Cardiac fibroblast (primary cell): ENCODE results near the gene SH2D4B.

ENCODE experiments used
- DNase-seq, 2 donors: peaks; one replicate each; pipeline versions ENCODE4 v3.0.0 to v3.0.0-alpha.2; 2010; ENCODE audit warnings: low read depth in 2 of 2
- H3K4me3 ChIP-seq, 2 donors: replicated peaks in 1 of 2; 1 replicate in 1 of 2; 2 replicates in 1 of 2; pipeline ENCODE4 v1.5.1; 2011; ENCODE audit warnings: low read depth in 2 of 2, low read length in 2 of 2, mild to moderate bottlenecking in 2 of 2, moderate library complexity in 1 of 2
- TF ChIP-seq, protein P1 (sequence below): IDR thresholded peaks from one replicate; pipeline ENCODE4 v1.5.1; 2011; ENCODE audit warnings: low read depth, mild to moderate bottlenecking, low read length, inconsistent platforms

The SH2D4B gene

DNA sequence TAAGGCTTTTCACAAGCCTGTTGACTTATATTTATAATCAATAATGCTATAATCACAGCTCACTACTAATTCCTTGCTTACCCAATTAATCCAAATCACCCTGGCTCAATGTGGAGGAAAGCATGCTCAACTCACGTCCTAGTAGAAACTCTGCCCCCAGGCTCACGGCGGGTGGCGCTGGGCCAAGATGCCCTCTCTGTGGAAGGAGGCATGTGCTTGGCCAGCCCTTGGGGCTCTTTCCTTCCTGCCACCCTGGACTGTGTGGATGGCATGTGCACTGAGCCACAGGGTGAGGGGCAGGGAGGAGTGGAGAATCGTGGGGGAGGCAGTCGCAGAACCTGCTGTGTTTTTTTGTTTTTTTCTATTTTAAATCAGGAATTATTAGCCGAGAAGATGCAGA is 96.2 kb downstream of the SH2D4B start:
- no peak for DNase-seq
- H3K4me3 ChIP-seq, result no peak overlapping the region
- TF ChIP-seq, protein P1, sequence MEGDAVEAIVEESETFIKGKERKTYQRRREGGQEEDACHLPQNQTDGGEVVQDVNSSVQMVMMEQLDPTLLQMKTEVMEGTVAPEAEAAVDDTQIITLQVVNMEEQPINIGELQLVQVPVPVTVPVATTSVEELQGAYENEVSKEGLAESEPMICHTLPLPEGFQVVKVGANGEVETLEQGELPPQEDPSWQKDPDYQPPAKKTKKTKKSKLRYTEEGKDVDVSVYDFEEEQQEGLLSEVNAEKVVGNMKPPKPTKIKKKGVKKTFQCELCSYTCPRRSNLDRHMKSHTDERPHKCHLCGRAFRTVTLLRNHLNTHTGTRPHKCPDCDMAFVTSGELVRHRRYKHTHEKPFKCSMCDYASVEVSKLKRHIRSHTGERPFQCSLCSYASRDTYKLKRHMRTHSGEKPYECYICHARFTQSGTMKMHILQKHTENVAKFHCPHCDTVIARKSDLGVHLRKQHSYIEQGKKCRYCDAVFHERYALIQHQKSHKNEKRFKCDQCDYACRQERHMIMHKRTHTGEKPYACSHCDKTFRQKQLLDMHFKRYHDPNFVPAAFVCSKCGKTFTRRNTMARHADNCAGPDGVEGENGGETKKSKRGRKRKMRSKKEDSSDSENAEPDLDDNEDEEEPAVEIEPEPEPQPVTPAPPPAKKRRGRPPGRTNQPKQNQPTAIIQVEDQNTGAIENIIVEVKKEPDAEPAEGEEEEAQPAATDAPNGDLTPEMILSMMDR, result no peak

DNA sequence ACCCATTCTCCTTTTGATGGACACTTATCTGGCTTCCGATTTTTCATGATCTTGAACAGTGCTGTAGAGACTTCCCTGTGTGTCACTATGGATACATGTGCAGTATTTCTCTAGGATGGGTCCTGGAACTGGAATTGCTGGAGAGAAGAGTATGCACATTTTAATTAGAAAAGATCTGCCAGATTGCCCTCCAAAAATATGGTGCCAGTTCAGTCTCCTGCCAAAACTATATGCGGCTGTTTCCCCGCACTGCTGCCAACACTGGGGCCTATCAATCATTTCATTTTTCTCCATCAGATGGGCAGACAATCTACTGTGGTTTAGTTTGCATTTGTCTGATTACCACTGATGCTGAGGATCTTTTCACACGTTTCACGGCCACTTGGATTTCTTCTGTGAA is 105.0 kb downstream of the SH2D4B start:
- TF ChIP-seq, protein P1, result no peak
- no peak for DNase-seq
- H3K4me3 ChIP-seq, result no peak overlapping the region

DNA sequence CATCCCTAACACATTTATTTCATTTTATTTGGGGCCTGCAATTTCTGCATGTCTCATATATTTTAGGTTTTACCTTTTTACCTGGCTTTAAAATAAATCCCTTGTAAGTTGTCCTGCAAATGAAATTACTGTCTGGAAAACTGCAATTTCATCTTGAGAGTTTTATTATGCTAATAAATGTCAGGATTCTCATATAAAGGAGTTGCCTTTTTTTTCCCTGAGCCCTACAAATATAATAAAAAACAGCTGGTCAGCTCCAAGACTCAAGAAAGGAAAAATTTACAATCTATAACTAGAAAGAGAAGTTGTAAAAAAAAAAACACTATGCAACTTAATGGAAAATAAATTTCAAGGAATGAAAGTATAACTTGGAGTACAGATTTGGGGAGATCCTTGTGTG is 108.7 kb downstream of the SH2D4B start:
- no peak overlapping the region for H3K4me3 ChIP-seq
- TF ChIP-seq, protein P1, result no peak
- DNase-seq, result no peak

DNA sequence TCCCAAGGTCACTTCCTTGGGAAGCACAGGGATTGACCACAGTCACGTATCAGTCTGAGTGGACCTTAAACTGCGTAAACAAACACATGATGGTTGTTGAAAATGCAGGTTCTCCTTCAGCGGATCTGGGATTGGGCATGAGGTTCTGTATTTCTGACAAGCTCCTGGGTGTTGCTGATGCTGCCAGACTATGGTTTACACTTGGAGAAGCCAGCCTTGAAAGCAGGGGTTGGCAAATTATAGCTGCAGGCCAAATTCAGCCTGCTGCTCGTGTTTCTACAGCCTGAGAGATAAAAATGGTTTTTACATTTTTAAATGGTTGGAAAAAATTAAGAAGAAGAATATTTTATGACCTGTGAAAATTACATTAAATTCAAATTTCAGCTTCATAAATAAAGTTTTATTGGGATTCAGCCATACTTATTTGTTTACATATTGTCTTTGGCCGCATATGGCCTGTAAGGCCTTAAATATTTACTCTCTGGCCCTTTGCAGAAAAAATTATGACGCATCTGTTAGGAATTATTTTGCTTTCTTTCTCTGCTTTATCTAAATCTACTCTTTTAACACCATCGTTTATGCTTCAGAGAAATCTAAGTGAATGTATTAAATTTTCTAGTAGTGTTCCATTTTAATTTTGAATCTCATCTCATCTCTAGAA is 109.6 kb downstream of the SH2D4B start:
- DNase-seq, result no peak
- no peak overlapping the region for H3K4me3 ChIP-seq
- TF ChIP-seq, protein P1, result no peak

DNA sequence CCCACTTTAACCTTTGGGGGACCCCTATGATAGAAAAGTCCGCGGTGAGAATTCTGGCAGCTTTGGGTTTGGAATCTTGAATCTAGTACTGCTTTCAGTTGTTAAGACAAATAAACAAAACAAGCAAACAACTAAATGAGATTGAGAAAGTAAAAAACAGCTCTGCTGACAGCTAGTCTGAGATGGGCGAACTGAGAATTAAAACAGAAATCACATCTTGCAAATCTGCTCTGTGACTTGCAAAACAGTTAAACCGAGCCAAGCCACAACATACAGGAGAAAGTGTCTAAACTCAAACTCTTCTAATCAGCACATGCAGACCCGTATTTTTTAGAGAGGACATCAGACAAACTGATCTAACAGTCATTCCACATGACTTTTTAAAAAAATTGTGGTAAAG is 110.4 kb downstream of the SH2D4B start:
- H3K4me3 ChIP-seq, result no peak overlapping the region
- no peak for DNase-seq
- TF ChIP-seq, protein P1, result no peak

DNA sequence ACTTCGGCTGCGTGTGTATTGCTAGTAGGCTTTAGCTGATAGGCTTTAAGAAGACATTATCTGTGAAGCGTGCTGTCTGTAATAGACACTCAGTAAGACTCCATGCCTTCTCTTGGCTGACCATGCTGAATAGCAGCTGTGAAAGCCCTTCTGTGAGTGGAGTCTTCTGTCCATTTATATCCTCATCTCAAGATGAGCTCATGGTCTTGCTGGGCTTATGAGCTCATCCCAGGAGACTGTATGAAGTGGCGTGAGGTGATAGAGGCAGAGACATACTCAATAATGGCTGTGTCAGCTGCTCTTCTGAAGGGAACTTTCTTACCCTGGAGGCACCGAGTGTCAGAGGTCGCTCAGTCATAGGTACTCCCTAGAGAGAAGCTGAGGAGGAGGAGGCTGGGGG is 111.5 kb downstream of the SH2D4B start:
- TF ChIP-seq, protein P1, result no peak
- H3K4me3 ChIP-seq, result no peak overlapping the region
- no peak for DNase-seq

DNA sequence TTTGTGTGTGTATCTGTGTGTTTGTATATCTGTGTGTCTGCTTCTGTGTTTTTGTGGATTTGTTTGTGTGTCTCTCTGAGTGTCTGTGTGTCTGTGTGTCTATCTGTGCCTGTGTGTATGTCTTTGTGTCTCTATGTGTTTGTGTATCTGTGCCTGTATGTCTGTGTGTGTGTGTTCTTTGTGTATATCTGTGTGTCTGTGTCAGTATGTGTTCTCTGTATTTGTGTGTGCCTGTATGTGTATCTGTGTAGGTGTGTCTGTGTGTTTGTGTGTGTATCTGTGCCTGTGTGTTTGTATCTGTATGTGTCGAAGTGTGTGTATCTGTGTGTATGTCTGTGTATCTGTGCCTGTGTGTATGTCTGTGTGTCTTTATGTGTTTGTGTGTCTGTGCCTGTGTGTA is 118.2 kb downstream of the SH2D4B start:
- DNase-seq, result no peak
- TF ChIP-seq, protein P1, result no peak
- no peak overlapping the region for H3K4me3 ChIP-seq
